Activated T-cell treated with anti-CD3 and anti-CD28 coated beads for 4 hours (primary cell): ENCODE measurements around the gene CNDP1.

ENCODE experiments used
- DNase-seq: peaks from one replicate; pipeline ENCODE4 v3.0.0-alpha.2; 2020

CNDP1 gene

GRCh38 chr18:74631623-74632350 is 97.5 kb downstream of the CNDP1 start:
- no peak for DNase-seq

DNA sequence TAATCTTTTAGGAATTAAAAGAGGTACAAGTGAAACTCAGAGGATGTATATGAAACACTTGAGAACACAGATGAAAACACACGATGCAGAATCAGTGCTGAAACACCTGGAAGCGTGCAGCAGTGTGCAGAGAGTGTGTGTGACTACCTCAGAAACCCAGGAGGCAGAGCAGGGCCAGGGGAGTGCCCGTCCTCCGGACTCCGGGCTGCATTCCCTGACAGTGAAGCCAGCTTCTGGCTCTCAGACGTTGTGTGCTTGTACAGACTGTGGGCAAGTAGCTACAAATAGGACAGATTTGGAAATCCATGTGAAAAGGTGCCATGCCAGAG is 98.0 kb downstream of the CNDP1 start:
- no peak for DNase-seq

- DNase-seq: no peak
Observed at GRCh38 chr18:74632856-74633255, 98.6 kb downstream of the CNDP1 start.

- no peak for DNase-seq
Observed at GRCh38 chr18:74633652-74634352, 99.5 kb downstream of the CNDP1 start.

DNA sequence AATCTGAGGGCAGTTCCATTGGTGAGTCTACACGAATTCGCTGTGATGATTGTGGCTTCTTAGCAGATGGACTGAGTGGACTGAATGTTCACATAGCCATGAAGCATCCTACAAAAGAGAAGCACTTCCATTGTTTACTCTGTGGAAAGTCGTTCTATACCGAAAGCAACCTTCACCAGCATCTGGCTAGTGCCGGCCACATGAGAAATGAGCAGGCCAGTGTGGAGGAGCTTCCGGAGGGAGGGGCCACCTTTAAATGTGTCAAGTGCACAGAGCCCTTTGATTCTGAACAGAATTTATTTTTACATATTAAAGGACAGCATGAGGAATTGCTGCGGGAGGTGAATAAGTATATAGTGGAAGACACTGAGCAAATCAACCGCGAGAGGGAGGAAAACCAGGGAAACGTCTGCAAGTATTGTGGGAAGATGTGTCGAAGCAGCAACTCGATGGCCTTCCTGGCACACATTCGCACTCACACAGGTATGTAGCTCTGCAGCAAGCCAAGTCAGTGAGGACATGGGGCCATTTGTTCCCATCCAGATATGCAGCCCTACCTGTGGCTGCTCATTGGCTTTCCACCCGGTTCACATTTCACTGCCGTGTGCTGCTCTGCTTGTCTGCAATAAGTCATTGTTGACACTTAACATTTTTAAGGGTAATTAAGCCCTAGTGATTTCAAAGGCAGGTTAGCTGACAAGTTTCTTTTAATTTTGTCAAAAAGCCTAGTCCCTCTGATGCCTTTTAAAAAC is 101.1 kb downstream of the CNDP1 start:
- no peak for DNase-seq
